ENCODE results near the gene GIPC2.
"Not testable (repeated sequence)": the region's sequence is repeated elsewhere in the genome, so short reads cannot be mapped to it uniquely, and the experiment has no call there.

Gene GIPC2

DNA sequence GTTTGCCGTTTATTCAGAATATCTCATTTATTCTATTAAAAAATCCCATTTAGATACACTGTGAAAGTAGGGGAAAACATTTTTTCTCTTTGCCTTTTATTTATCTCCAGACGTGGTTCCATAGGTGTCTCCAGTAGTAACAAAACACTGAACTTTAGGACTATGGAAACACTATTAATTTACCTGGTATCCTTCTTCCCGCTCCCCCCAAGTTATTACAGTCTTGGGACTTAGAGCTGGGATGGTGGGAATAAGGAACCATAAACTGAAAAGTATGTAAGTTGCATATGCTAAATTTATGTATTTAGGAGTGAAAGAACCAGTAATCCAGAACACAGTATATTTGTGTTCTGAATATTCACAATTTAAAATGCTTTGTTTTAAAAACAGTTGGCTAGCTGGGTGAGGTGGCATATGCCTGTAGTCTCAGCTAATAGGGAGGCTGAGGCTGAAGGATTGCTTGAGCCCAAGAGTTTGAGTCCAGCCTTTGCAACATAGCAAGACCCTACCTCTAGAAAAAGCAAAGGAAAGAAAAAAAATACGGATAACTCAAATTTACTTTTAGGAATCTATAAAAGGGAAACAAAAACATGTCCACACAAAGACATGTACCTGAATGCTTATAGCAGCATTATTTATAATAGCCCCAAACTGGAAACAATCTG is 38.0 kb upstream of the GIPC2 start:
- TF ChIP-seq Cebpa-rat (IDR thresholded peaks at IDR 0.05): no peak
- no peaks in the 10 kb centered on the region for H3K27me3 ChIP-seq
- H3K4me3 ChIP-seq: no peak overlapping the region
- no peaks in the 10 kb centered on the region for H3K36me3 ChIP-seq
- no peak overlapping the region for H3K27ac ChIP-seq
- 0 out of 2 replicates have a peak overlapping the region, but pooled peaks have one; percentile 21 for H3K4me2 ChIP-seq
- no peaks in the 10 kb centered on the region for H4K20me1 ChIP-seq
- no peak overlapping the region for H3K9ac ChIP-seq
- H3K9me3 ChIP-seq: no peaks in the 10 kb centered on the region
- peaks cover 34% of the 10 kb centered on the region for H3K4me1 ChIP-seq

DNA sequence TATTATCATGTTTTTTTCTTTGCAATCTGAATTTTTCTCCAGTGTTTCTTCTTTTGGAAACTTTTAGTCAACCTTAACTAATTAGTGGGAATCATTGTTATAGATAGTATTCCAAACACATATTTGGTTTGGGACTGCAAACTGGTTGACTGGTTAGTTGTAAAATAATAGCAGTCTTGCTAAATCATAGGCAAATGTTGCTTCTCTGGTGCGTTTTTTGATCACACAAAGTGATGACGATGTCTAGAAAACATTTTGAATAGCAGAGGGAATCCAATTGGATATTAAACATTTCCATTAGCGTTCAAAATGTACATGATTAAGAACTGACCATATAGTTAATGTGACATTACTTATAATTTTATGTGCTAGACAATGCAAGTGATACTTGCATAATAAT is 36.5 kb upstream of the GIPC2 start:
- H3K27ac ChIP-seq: no peak overlapping the region
- no peak overlapping the region for H3K4me3 ChIP-seq
- no peaks in the 10 kb centered on the region for H3K27me3 ChIP-seq
- TF ChIP-seq Cebpa-rat (IDR thresholded peaks at IDR 0.05): no peak
- H4K20me1 ChIP-seq: no peaks in the 10 kb centered on the region
- no peaks in the 10 kb centered on the region for H3K9me3 ChIP-seq
- H3K9ac ChIP-seq: no peak overlapping the region
- H3K36me3 ChIP-seq: peaks cover 4% of the 10 kb centered on the region
- no peak overlapping the region for H3K4me2 ChIP-seq
- H3K4me1 ChIP-seq: peaks cover 23% of the 10 kb centered on the region

DNA sequence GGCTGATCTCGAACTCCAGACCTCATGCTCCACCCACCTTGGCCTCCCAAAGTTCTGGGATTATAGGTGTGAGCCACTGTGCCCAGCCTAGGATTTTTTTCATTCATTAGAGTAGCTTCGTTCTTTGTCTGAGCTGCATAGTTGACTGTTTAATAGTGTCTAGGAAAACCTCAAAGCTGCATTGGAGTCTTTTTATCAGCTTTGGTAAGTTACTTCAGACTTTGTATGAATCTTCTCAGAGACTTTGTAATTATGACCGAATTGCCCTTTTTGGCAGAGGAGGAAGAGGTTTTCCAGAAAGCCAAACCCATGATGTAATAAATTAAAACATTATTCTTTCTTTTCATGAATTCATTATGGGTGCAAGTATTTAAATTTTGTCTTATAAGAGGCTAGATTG is 35.9 kb upstream of the GIPC2 start:
- Histone ChIP-seq H3K4me3 (no peak overlapping the region), H3K27me3 (no peaks in the 10 kb centered on the region), H3K4me2 (no peak overlapping the region), H3K4me1 (peaks cover 23% of the 10 kb centered on the region), H3K9ac (no peak overlapping the region), H3K9me3 (no peaks in the 10 kb centered on the region), H3K27ac (no peak overlapping the region), H4K20me1 (no peaks in the 10 kb centered on the region), H3K36me3 (peaks cover 9% of the 10 kb centered on the region)
- TF ChIP-seq Cebpa-rat (IDR thresholded peaks at IDR 0.05): no peak

DNA sequence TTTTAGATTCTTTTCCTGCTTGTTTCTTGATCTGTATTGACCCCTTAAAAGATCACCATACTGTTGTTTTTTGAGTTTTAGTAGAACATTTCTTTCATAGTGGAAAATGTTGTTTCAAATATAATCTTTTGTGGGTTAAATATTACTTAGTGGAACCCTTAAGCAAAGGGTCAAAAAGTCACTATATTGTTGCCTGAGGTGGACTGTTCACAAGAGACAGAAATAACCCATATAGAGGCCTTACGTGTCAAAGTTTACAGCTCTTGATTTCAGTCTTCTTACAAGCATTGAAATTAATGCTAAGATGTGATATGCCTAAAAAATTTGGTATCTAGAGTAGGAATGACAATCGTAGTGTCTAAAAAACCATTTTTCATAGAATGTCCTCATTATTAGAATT is 34.7 kb upstream of the GIPC2 start:
- Histone ChIP-seq H3K27ac (no peak overlapping the region), H3K9ac (no peak overlapping the region), H3K27me3 (no peaks in the 10 kb centered on the region), H3K4me2 (no peak overlapping the region), H3K4me1 (peaks cover 15% of the 10 kb centered on the region), H3K36me3 (peaks cover 13% of the 10 kb centered on the region), H3K4me3 (no peak overlapping the region), H4K20me1 (no peaks in the 10 kb centered on the region), H3K9me3 (no peaks in the 10 kb centered on the region)
- no peak for TF ChIP-seq Cebpa-rat (IDR thresholded peaks at IDR 0.05)

DNA sequence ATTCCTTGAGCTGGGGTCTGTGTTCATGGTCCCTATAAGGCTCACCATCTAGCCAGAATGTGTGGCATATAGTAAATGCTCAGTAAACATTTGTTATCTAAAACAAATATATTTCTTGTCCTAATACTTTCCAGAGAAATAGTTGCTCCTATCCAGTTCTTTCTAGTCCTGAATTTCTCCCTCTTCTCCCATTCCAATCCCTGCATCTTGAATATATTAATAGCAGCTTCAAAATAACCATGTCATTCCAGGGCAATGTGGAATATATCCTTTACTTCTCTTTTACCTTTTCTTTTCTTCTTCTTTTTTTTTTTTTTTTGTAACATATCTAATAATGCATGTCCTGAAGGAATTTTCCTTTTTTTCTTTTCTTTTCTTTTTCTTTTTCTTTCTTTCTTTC is 30.6 kb upstream of the GIPC2 start:
- no peaks in the 10 kb centered on the region for H3K27me3 ChIP-seq
- peaks cover 13% of the 10 kb centered on the region for H3K36me3 ChIP-seq
- H3K4me1 ChIP-seq: no peaks in the 10 kb centered on the region
- H3K27ac ChIP-seq: no peak overlapping the region
- no peaks in the 10 kb centered on the region for H4K20me1 ChIP-seq
- no peak overlapping the region for H3K9ac ChIP-seq
- TF ChIP-seq Cebpa-rat (IDR thresholded peaks at IDR 0.05): no peak
- no peak overlapping the region for H3K4me2 ChIP-seq
- H3K9me3 ChIP-seq: no peaks in the 10 kb centered on the region
- no peak overlapping the region for H3K4me3 ChIP-seq

DNA sequence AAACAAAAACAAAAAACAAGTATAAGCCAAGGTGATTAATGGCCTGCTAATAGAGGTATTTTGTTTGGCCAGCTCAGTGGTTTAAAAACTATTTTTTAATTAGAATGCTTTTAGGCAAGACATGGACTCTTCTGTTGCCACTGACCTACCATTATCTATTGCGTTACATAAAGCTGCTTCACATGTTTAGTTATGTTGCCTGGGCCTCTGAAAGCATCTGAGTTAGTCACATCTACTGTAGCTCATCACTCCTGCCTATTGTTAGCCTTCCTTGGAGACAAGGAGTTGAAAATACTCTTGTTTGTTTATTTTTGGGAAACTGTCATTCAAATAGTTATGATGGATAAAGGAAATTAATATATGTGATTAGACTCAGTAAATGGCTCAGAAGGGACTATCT is 26.7 kb upstream of the GIPC2 start:
- no peak overlapping the region for H3K9ac ChIP-seq
- peaks cover 7% of the 10 kb centered on the region; the same call in 1 of the 2 replicates for H3K9me3 ChIP-seq
- H3K4me1 ChIP-seq: no peaks in the 10 kb centered on the region
- no peak overlapping the region for H3K4me3 ChIP-seq
- peaks cover 12% of the 10 kb centered on the region for H3K36me3 ChIP-seq
- H4K20me1 ChIP-seq: no peaks in the 10 kb centered on the region
- no peak overlapping the region for H3K4me2 ChIP-seq
- TF ChIP-seq Cebpa-rat (IDR thresholded peaks at IDR 0.05): no peak
- no peak overlapping the region for H3K27ac ChIP-seq
- H3K27me3 ChIP-seq: no peaks in the 10 kb centered on the region

DNA sequence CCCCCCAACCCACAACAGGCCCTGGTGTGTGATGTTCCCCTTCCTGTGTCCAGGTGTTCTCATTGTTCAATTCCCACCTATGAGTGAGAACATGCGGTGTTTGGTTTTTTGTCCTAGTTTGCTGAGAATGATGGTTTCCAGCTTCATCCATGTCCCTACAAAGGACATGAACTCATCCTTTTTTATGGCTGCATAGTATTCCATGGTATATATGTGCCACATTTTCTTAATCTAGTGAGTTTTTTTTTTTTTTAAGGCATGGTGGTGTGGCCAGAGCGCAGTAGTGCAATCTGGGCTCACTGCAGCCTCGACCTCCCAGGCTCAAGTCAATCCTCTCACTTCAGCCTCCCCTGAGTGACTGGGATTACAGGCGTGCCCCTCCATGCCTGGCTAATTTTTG is 24.6 kb upstream of the GIPC2 start:
- not testable (repeated sequence) for H3K27me3 ChIP-seq, H3K4me3 ChIP-seq, H3K9me3 ChIP-seq, H4K20me1 ChIP-seq, H3K9ac ChIP-seq, H3K27ac ChIP-seq, H3K36me3 ChIP-seq, H3K4me2 ChIP-seq, H3K4me1 ChIP-seq

DNA sequence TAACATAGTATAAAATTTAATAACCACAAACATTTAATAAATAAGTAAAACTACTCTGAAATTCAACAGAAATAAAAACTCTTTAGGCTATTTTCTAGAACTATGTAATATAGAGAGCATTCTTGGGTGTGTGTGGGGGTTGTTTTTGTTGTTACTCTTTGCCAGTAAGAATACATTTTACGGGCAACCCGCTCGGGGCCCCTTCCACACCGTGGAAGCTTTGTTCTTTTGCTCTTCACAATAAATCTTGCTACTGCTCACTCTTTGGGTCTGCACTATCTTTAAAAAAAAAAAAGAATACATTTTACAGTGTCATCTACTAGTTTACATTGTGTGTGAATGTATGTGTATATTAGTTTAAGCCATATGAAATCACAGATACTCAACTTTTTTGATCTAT is 16.0 kb upstream of the GIPC2 start:
- H3K9ac ChIP-seq: no peak overlapping the region
- no peaks in the 10 kb centered on the region for H3K27me3 ChIP-seq
- H3K36me3 ChIP-seq: no peaks in the 10 kb centered on the region
- no peaks in the 10 kb centered on the region for H3K4me1 ChIP-seq
- H3K4me3 ChIP-seq: no peak overlapping the region
- H3K27ac ChIP-seq: no peak overlapping the region
- H3K4me2 ChIP-seq: no peak overlapping the region
- no peaks in the 10 kb centered on the region for H4K20me1 ChIP-seq
- no peak for TF ChIP-seq Cebpa-rat (IDR thresholded peaks at IDR 0.05)
- H3K9me3 ChIP-seq: no peaks in the 10 kb centered on the region

DNA sequence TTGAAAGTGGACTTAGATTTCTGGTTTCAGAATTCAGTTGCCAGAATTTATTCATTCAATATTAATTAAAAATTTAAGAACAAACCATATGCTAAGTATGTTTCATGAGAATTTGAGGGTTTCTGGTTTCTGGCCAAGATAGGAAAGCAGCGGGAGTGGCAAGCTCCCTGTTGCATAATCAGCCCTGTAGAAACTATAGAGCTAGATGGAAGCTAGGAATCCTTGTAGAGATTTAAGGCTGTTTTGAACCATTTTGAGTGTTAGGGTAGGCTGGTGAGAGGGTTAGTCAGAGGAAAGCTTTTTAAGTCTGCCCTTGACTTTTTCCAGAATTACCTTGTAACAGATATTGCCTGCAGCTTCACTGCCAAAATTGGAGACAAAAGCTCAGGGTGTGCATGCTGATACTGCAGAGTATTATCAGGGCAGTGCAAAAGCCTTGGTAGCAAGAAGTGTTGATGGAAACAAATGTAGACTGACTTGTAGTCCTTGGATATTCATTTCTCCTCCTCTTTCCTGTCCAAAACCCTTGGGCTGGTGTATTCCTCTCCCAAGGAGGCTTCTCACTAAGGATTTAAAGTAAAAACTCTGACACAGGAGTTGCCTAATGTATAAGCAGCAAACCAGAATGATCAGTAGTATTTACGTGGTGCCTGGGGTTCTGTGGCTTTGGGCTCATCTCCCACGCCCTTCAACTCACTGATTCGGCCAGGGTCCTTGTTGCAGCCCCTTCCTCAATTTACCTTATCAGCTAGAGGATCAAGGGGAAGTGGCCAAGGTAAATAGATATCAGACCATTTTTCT is 12.6 kb upstream of the GIPC2 start:
- Histone ChIP-seq H3K4me1 (no peaks in the 10 kb centered on the region), H3K27ac (no peak overlapping the region), H3K36me3 (no peaks in the 10 kb centered on the region), H3K9ac (no peak overlapping the region), H4K20me1 (no peaks in the 10 kb centered on the region), H3K27me3 (no peaks in the 10 kb centered on the region), H3K4me3 (no peak overlapping the region), H3K9me3 (no peaks in the 10 kb centered on the region), H3K4me2 (no peak overlapping the region)
- TF ChIP-seq Cebpa-rat (IDR thresholded peaks at IDR 0.05): no peak

DNA sequence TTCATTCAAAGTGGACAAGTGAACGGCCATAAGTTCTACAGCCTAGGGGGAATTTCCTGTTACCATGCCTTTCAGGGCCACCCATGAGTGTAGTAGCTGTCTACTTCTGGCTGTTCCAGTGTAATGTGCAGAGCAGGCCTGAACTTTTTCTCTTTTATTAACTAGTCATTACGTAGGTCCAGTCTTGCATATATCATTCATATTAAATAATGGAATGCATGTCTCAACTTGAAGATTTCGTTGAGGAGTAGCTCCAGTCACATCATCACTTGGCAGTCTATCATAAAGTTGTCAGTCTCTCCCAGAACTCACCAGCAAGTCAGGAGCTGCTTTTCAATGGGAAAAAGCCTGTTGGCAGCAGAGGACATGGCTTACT is 12.0 kb upstream of the GIPC2 start:
- no peak overlapping the region for H3K4me3 ChIP-seq
- no peaks in the 10 kb centered on the region for H4K20me1 ChIP-seq
- H3K27me3 ChIP-seq: no peaks in the 10 kb centered on the region
- H3K27ac ChIP-seq: no peak overlapping the region
- no peak overlapping the region for H3K9ac ChIP-seq
- no peak for TF ChIP-seq Cebpa-rat (IDR thresholded peaks at IDR 0.05)
- no peaks in the 10 kb centered on the region for H3K4me1 ChIP-seq
- no peak overlapping the region for H3K4me2 ChIP-seq
- H3K9me3 ChIP-seq: no peaks in the 10 kb centered on the region
- no peaks in the 10 kb centered on the region for H3K36me3 ChIP-seq
